ENCODE measurements around the gene RRP36.
"Not testable (repeated sequence)": the region's sequence is repeated elsewhere in the genome, so short reads cannot be mapped to it uniquely, and the experiment has no call there.

RRP36 gene

DNA sequence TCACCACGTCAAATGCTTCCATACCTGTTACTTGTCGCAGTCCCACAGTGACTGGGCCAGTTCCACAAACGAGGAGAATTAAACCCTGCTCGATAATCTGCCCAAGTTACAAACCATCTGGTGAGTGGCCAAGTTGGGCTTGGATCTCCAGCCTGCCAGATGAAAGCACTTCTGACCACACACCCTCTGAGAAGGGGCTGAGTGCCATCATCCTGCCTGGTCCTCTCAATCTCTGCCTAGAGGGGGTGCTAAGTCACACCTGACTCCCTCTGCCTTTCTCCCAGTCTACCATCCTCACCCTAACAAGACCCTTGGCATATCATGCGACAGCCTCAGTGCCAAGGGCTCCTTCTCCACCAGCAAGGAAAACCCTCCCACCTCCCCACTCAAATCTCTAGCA is 15.8 kb downstream of the RRP36 start:
- H3K36me3 ChIP-seq (ENCODE audit: control insufficient read depth, insufficient read depth, low read length) = peaks cover 18% of the 10 kb centered on the region

DNA sequence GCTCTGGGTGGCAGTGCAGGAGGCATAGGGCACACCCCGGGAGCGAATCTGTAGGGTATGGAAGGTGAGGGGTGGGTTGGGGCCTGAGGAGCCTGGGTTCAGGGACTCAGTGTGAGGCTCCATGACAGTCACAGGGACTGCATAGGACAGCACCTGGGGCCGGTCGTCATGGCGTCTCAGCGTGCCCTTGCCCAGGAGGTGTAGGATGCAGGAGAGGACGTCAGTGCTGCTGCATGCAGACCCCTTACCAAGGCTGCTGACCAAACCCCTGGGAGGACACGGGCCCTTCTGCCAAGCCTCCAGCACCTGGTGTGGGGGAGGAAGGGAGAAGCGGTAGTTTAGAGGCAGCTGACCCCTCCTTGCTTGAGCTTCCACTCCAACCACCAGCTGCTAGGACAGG is 16.3 kb downstream of the RRP36 start:
- H3K4me3 ChIP-seq (ENCODE audit: low read length) = no peak overlapping the region
- WGBS (ENCODE audit: insufficient coverage, insufficient read length) = no CpG with 5 or more reads among the region's 9 CpGs
- H3K27ac ChIP-seq (ENCODE audit: low read length) = no peak overlapping the region
- no peaks in the 10 kb centered on the region for H3K27me3 ChIP-seq (ENCODE audit: control insufficient read depth, insufficient read depth, low read length)
- H3K4me1 ChIP-seq (ENCODE audit: control insufficient read depth, insufficient read depth, low read length) = no peaks in the 10 kb centered on the region
- no peak for DNase-seq (ENCODE audit: low read depth, low spot score)
- H3K36me3 ChIP-seq (ENCODE audit: control insufficient read depth, insufficient read depth, low read length) = peaks cover 15% of the 10 kb centered on the region
- H3K9me3 ChIP-seq (ENCODE audit: control insufficient read depth, insufficient read depth, low read length) = no peaks in the 10 kb centered on the region

More for the DNA sequence above, 15.8 kb downstream of the RRP36 start:
- no CpG with 5 or more reads among the region's 5 CpGs for WGBS (ENCODE audit: insufficient coverage, insufficient read length)
- Histone ChIP-seq H3K9me3 (ENCODE audit: control insufficient read depth, insufficient read depth, low read length) (no peaks in the 10 kb centered on the region), H3K27me3 (ENCODE audit: control insufficient read depth, insufficient read depth, low read length) (no peaks in the 10 kb centered on the region), H3K27ac (ENCODE audit: low read length) (no peak overlapping the region), H3K4me3 (ENCODE audit: low read length) (no peak overlapping the region), H3K4me1 (ENCODE audit: control insufficient read depth, insufficient read depth, low read length) (no peaks in the 10 kb centered on the region)
- DNase-seq (ENCODE audit: low read depth, low spot score) = no peak

DNA sequence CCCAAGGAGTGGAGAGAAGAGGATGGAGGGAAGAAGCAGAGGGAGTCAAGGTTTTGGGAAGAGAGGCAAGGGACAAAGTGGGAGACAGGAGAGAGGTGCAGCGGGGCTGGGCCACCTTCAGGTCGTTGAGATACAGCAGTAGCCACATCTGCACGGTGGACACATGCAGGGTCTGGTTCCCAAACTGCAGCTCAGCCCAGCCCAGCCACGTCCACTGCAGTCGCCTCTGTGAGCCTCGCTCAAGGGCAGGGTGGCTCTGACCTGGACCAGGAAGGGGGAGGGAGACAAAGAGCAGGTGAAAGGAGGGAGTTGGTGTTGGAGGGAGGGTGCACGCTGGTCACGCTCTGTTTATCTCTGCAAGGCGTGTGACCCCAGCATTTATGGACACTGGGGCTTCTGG is 17.3 kb downstream of the RRP36 start:
- no peak for DNase-seq (ENCODE audit: low read depth, low spot score)
- Histone ChIP-seq H3K4me1 (ENCODE audit: control insufficient read depth, insufficient read depth, low read length) (no peaks in the 10 kb centered on the region), H3K27me3 (ENCODE audit: control insufficient read depth, insufficient read depth, low read length) (no peaks in the 10 kb centered on the region), H3K36me3 (ENCODE audit: control insufficient read depth, insufficient read depth, low read length) (peaks cover 18% of the 10 kb centered on the region), H3K27ac (ENCODE audit: low read length) (no peak overlapping the region), H3K4me3 (ENCODE audit: low read length) (no peak overlapping the region), H3K9me3 (ENCODE audit: control insufficient read depth, insufficient read depth, low read length) (no peaks in the 10 kb centered on the region)
- WGBS (ENCODE audit: insufficient coverage, insufficient read length) = no CpG with 5 or more reads among the region's 9 CpGs

DNA sequence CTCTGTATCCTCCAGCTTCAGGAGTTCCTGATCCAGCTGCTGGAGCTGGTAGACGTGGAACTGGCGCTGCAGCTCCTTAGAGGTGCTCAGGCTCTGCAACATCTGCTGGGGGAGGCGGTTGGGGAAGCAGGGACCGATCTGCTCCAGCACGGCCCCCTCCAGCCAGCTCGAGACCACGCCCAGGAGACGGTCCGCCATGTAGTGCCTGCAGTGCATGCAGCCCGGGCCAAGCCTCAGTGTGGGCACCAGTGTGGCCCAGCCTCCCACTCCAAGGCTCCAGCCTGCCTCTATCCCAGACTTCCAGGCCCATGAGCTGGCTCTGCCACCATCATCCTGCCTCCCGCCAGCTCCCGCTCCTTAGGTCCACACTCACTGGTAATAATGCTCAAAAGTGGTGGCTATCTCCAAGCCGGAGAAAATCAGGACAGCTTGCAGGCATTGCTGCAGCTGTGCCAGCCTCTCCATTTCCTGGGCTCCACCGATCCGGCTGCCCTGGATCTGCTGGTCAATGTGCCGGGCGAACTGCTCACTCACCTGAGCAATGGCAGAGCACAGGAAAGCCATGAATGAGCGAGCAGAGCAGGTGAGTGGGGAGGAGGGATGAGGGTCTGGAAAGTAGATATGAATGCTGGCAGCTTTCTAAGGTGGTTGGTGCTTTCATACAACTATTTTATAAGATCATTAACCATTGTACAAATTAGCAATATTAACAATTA is 19.3 kb downstream of the RRP36 start:
- no peak overlapping the region for H3K27ac ChIP-seq (ENCODE audit: low read length)
- no peak for DNase-seq (ENCODE audit: low read depth, low spot score)
- no peak overlapping the region; the same call in 1 of the 2 replicates for H3K4me3 ChIP-seq (ENCODE audit: low read length)
- no CpG with 5 or more reads among the region's 18 CpGs for WGBS (ENCODE audit: insufficient coverage, insufficient read length)
- no peaks in the 10 kb centered on the region for H3K4me1 ChIP-seq (ENCODE audit: control insufficient read depth, insufficient read depth, low read length)
- H3K36me3 ChIP-seq (ENCODE audit: control insufficient read depth, insufficient read depth, low read length) = peaks cover 18% of the 10 kb centered on the region
- H3K27me3 ChIP-seq (ENCODE audit: control insufficient read depth, insufficient read depth, low read length) = no peaks in the 10 kb centered on the region
- H3K9me3 ChIP-seq (ENCODE audit: control insufficient read depth, insufficient read depth, low read length) = no peaks in the 10 kb centered on the region

DNA sequence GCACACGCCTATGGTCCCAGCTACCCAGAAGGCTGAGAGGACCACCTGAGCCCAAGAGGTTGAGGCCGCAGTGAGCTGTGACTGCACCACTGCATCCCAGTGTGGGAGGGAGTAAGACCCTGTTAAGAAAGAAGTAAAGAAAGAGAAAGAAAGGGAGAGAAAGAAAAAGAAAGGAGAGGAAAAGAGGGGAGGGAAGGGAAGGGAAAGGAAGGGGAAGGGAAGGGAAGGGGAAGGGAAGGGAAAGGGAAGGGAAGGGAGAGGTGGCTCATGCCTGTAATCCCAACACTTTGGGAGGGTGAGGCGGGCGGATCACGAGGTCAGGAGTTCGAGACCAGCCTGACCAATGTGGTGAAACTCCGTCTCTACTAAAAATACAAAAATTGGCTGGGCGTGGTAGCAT is 20.1 kb downstream of the RRP36 start:
- not testable (repeated sequence) for H3K27ac ChIP-seq (ENCODE audit: low read length); H3K4me3 ChIP-seq (ENCODE audit: low read length); H3K9me3 ChIP-seq (ENCODE audit: control insufficient read depth, insufficient read depth, low read length); H3K27me3 ChIP-seq (ENCODE audit: control insufficient read depth, insufficient read depth, low read length); DNase-seq (ENCODE audit: low read depth, low spot score); H3K4me1 ChIP-seq (ENCODE audit: control insufficient read depth, insufficient read depth, low read length)
- no CpG with 5 or more reads among the region's 8 CpGs for WGBS (ENCODE audit: insufficient coverage, insufficient read length)
- peaks cover 21% of the 10 kb centered on the region for H3K36me3 ChIP-seq (ENCODE audit: control insufficient read depth, insufficient read depth, low read length)

DNA sequence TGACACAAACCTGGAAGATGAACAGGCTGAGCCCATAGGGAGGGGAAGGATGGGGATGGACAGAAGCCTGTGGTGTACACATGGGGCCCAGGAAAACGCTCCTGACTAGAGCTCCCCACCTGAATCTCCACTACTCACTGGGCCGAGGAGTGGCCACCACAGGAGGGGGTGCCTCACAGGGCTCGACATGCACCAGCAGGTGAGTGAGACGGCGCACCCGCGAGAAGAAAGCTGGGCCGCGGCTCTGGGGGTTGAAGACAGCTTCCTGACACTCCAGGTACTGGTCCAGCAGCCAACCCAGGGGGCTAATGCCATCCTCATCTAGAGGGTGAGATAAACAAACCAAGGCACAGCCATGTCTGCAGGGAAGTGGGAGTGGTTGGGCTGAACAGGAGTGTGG is 21.9 kb downstream of the RRP36 start:
- Histone ChIP-seq H3K36me3 (ENCODE audit: control insufficient read depth, insufficient read depth, low read length) (peaks cover 16% of the 10 kb centered on the region), H3K9me3 (ENCODE audit: control insufficient read depth, insufficient read depth, low read length) (no peaks in the 10 kb centered on the region), H3K27ac (ENCODE audit: low read length) (no peak overlapping the region), H3K27me3 (ENCODE audit: control insufficient read depth, insufficient read depth, low read length) (no peaks in the 10 kb centered on the region), H3K4me3 (ENCODE audit: low read length) (no peak overlapping the region), H3K4me1 (ENCODE audit: control insufficient read depth, insufficient read depth, low read length) (no peaks in the 10 kb centered on the region)
- no CpG with 5 or more reads among the region's 9 CpGs for WGBS (ENCODE audit: insufficient coverage, insufficient read length)
- no peak for DNase-seq (ENCODE audit: low read depth, low spot score)

DNA sequence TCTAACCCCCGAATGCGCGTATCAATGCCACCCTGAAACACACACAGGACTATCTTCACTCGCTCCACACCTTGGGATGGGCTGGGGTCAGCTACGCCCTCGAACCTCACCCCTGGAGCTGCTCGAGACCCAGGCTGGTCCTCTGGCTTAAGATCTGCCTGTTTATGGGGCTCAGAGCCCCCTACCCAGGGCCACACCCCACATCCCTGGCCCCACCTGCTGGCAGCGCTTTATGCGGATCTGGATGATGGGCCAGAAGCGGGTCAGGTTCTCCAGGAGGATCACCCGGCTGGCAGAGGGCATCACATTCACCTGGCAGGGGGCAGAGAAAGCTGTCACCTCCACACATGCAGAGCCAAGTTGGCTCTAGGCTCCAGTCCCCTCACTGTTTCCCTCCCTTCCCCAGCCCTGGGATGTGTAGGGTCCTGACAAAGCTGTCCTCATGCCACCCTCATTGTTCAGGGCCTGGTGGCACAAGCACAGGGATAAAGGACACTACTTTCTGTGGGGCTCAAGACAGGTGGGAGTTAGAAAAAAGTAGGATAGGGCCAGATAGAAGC is 24.0 kb downstream of the RRP36 start:
- WGBS (ENCODE audit: insufficient coverage, insufficient read length) = no CpG with 5 or more reads among the region's 11 CpGs
- H3K27me3 ChIP-seq (ENCODE audit: control insufficient read depth, insufficient read depth, low read length) = no peaks in the 10 kb centered on the region
- no peaks in the 10 kb centered on the region for H3K4me1 ChIP-seq (ENCODE audit: control insufficient read depth, insufficient read depth, low read length)
- no peak overlapping the region for H3K4me3 ChIP-seq (ENCODE audit: low read length)
- no peak overlapping the region for H3K27ac ChIP-seq (ENCODE audit: low read length)
- H3K36me3 ChIP-seq (ENCODE audit: control insufficient read depth, insufficient read depth, low read length) = peaks cover 14% of the 10 kb centered on the region
- no peaks in the 10 kb centered on the region for H3K9me3 ChIP-seq (ENCODE audit: control insufficient read depth, insufficient read depth, low read length)
- no peak for DNase-seq (ENCODE audit: low read depth, low spot score)

DNA sequence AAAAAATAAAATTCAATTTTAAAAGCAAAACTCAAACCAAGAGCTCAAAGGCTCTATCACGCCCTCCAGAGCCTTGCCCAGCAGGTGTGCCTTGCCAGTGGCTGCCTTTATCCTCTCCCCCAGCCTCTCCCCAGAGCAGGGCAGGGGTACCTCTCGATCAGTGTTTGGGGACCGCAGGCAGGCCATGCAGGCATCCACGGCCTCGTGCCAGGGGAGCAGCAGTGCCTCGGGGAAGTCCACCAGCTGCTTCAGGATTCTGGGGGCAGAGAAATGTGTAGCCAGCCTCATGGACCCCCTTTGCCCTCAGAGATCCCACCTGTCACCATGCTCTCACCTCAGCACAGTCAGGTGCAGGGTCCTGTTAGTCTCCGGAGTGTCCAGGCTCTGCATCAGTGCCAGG is 26.6 kb downstream of the RRP36 start:
- no CpG with 5 or more reads among the region's 7 CpGs for WGBS (ENCODE audit: insufficient coverage, insufficient read length)
- 0 out of 2 replicates have a peak, but pooled peaks cover 1% of the 10 kb centered on the region for H3K4me1 ChIP-seq (ENCODE audit: control insufficient read depth, insufficient read depth, low read length)
- no peak overlapping the region for H3K4me3 ChIP-seq (ENCODE audit: low read length)
- DNase-seq (ENCODE audit: low read depth, low spot score) = no peak
- no peaks in the 10 kb centered on the region for H3K27me3 ChIP-seq (ENCODE audit: control insufficient read depth, insufficient read depth, low read length)
- H3K36me3 ChIP-seq (ENCODE audit: control insufficient read depth, insufficient read depth, low read length) = peaks cover 15% of the 10 kb centered on the region
- H3K9me3 ChIP-seq (ENCODE audit: control insufficient read depth, insufficient read depth, low read length) = no peaks in the 10 kb centered on the region
- H3K27ac ChIP-seq (ENCODE audit: low read length) = no peak overlapping the region

DNA sequence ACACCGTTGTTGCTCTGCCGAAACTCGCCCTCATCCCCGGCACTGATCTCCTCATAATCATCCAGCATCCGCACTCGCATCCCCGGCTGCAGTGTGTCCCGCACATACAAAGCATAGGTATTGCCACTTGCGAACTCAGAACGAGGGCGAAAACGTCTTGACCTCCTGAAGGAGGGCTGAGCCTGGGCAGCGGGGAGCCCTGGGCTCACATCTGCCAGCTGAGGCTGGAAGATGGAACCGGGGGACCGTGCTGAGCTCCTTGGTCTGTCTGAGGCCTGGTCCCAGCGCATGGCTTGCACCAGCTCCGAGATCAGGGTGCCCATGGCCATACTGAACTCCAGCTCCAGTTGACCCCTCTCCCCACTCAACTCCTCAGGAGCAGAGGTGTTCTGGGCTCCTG is 29.6 kb downstream of the RRP36 start:
- Histone ChIP-seq H3K27ac (ENCODE audit: low read length) (no peak overlapping the region), H3K4me1 (ENCODE audit: control insufficient read depth, insufficient read depth, low read length) (0 out of 2 replicates have a peak, but pooled peaks cover 1% of the 10 kb centered on the region), H3K9me3 (ENCODE audit: control insufficient read depth, insufficient read depth, low read length) (no peaks in the 10 kb centered on the region), H3K36me3 (ENCODE audit: control insufficient read depth, insufficient read depth, low read length) (peaks cover 11% of the 10 kb centered on the region), H3K4me3 (ENCODE audit: low read length) (no peak overlapping the region), H3K27me3 (ENCODE audit: control insufficient read depth, insufficient read depth, low read length) (no peaks in the 10 kb centered on the region)
- no CpG with 5 or more reads among the region's 17 CpGs for WGBS (ENCODE audit: insufficient coverage, insufficient read length)
- DNase-seq (ENCODE audit: low read depth, low spot score) = no peak

DNA sequence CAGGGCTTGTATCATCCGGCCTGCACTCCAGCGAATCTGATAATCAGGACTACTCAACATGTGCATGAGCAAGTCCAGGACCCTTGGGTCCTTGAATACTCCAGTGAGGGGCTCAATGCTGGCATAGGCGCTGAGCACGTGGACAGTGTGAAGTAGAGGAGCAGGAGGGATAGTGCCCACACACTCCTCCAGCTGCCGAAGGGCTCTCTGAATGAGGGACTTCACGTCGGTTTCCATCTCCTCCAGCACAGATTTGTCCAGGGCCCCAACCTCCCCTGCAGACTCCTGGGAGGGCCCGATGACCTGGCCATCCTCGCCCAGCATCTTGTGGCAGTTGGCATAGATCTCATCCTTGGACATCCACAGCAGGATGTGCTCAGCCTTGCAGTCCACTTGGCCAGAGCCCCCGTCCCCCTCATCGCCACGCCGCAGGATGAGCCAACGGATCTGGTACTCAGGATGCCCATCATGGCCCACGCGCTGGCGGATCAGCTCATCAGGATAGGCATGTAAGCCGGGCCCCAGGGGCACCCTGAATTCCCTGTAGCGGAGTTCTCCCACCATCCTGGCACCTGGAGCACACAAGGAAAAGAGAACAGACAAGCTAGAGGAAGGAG is 30.9 kb downstream of the RRP36 start:
- no peak for DNase-seq (ENCODE audit: low read depth, low spot score)
- WGBS (ENCODE audit: insufficient coverage, insufficient read length) = no CpG with 5 or more reads among the region's 19 CpGs
- no peaks in the 10 kb centered on the region for H3K27me3 ChIP-seq (ENCODE audit: control insufficient read depth, insufficient read depth, low read length)
- H3K27ac ChIP-seq (ENCODE audit: low read length) = no peak overlapping the region
- peaks cover 12% of the 10 kb centered on the region for H3K36me3 ChIP-seq (ENCODE audit: control insufficient read depth, insufficient read depth, low read length)
- no peak overlapping the region for H3K4me3 ChIP-seq (ENCODE audit: low read length)
- H3K4me1 ChIP-seq (ENCODE audit: control insufficient read depth, insufficient read depth, low read length) = 0 out of 2 replicates have a peak, but pooled peaks cover 1% of the 10 kb centered on the region
- no peaks in the 10 kb centered on the region for H3K9me3 ChIP-seq (ENCODE audit: control insufficient read depth, insufficient read depth, low read length)
